NCI-H146 treated with DMSO at 0.1 percent for 48 hours (cell line): ENCODE data around the gene RNF224.
A peak's percentile ranks its signal among the peaks of the same experiment; 100 is the strongest.

Source experiments
- DNase-seq: peaks from one replicate; lab custom pipeline; 2025; ENCODE audit not compliant: unreplicated experiment; lab: John Stamatoyannopoulos, UW

RNF224 gene

GRCh38 chr9:137227054-137227852 lies at the start of gene RNF224:
Gene RNF224, plus strand, starts transcription at chr9:137227502. Its CDS starts 834 bp downstream, at chr9:137228336.
- DNase-seq, result no peak

- DNase-seq, result no peak
Observed at GRCh38 chr9:137178201-137178938, 48.9 kb upstream of the RNF224 start.

- DNase-seq, result no peak
Observed at GRCh38 chr9:137178939-137179630, 48.2 kb upstream of the RNF224 start.

- DNase-seq, result no peak
Observed at GRCh38 chr9:137179761-137180160, 47.5 kb upstream of the RNF224 start.

- DNase-seq, result no peak
Observed at GRCh38 chr9:137180491-137180890, 46.8 kb upstream of the RNF224 start.

- DNase-seq, result no peak
Observed at GRCh38 chr9:137181680-137182079, 45.6 kb upstream of the RNF224 start.

GRCh38 chr9:137182836-137183235 lies 44.5 kb upstream of the RNF224 start:
- DNase-seq, result no peak

- DNase-seq, result no peak
Observed at GRCh38 chr9:137183980-137184595, 43.2 kb upstream of the RNF224 start.

- no peak for DNase-seq
Observed at GRCh38 chr9:137184881-137185660, 42.2 kb upstream of the RNF224 start.

GRCh38 chr9:137185921-137186320 lies 41.4 kb upstream of the RNF224 start:
- DNase-seq, result no peak

GRCh38 chr9:137186385-137186784 lies 40.9 kb upstream of the RNF224 start:
- no peak for DNase-seq

GRCh38 chr9:137187386-137187785 lies 39.9 kb upstream of the RNF224 start:
- no peak for DNase-seq

- DNase-seq, result no peak
Observed at GRCh38 chr9:137188086-137188489, 39.2 kb upstream of the RNF224 start.

- peak; percentile 42 for DNase-seq
Observed at GRCh38 chr9:137188490-137189296, 38.6 kb upstream of the RNF224 start, which contains the start of the genes ANAPC2 and SSNA1. Gene ANAPC2, minus strand, starts transcription at chr9:137188560. Its CDS starts 28 bp downstream, at chr9:137188532. Gene SSNA1, plus strand, starts transcription at chr9:137188676. Its CDS starts 51 bp downstream, at chr9:137188727.

- no peak for DNase-seq
Observed at GRCh38 chr9:137189297-137190295, 37.7 kb upstream of the RNF224 start.

GRCh38 chr9:137190315-137190856 lies 36.9 kb upstream of the RNF224 start:
- no peak for DNase-seq

GRCh38 chr9:137191245-137191644 lies 36.1 kb upstream of the RNF224 start:
- no peak for DNase-seq
